Natural killer cell (primary cell): ENCODE results near the gene TREX2. TPM values are rescaled to one million over a fixed set of nuclear protein-coding genes. Genes with fewer than 3 reads are reported as not detected.
A peak's percentile ranks its signal among the peaks of the same experiment; 100 is the strongest.

Source experiments
- ATAC-seq, 3 donors: fragments of 150-1000 bp in 2 of 3; fragments of 200-7000 bp in 1 of 3; cut with Tn5 transposase; 1 replicate in 1 of 3; 2 replicates in 2 of 3; pipeline ENCODE4 v1.10.0; 2021; ENCODE audit warnings: mild to moderate bottlenecking in 2 of 3, moderate library complexity in 2 of 3
- DNase-seq, 2 donors: peaks; one replicate each; pipeline versions ENCODE4 v3.0.0 to v3.0.0-alpha.2; 2013 to 2021; ENCODE audit warnings: mixed read lengths in 1 of 2
- H3K27ac ChIP-seq: one replicate; pipeline ENCODE4 v1.5.1; 2013; ENCODE audit warnings: mild to moderate bottlenecking, low read length
- H3K27me3 ChIP-seq: one replicate; pipeline ENCODE4 v1.6.1; 2013; ENCODE audit warnings: low read length; ENCODE audit not compliant: control insufficient read depth, insufficient read depth
- H3K36me3 ChIP-seq: one replicate; pipeline ENCODE4 v1.6.1; 2013; ENCODE audit warnings: low read length; ENCODE audit not compliant: control insufficient read depth, insufficient read depth
- H3K4me1 ChIP-seq: one replicate; pipeline ENCODE4 v1.6.1; 2013; ENCODE audit warnings: low read length; ENCODE audit not compliant: control insufficient read depth, insufficient read depth
- H3K4me3 ChIP-seq: one replicate; pipeline ENCODE4 v1.5.1; 2013; ENCODE audit warnings: low read length
- H3K9me3 ChIP-seq: one replicate; pipeline ENCODE4 v1.6.1; 2013; ENCODE audit warnings: low read length; ENCODE audit not compliant: control insufficient read depth, insufficient read depth
- H3K27ac Mint-ChIP-seq, 2 donors: one replicate each; pipeline ENCODE4 v1.8.0; 2022; ENCODE audit warnings: mild to moderate bottlenecking in 2 of 2, mixed read lengths in 2 of 2, moderate library complexity in 1 of 2
- H3K27me3 Mint-ChIP-seq, 2 donors: one replicate each; pipeline ENCODE4 v1.8.0; 2022; ENCODE audit warnings: low read depth in 2 of 2, mixed read lengths in 2 of 2
- H3K36me3 Mint-ChIP-seq: one replicate; pipeline ENCODE4 v1.8.0; 2022; ENCODE audit warnings: mixed read lengths
- H3K4me1 Mint-ChIP-seq, 2 donors: one replicate each; pipeline ENCODE4 v1.8.0; 2022; ENCODE audit warnings: mixed read lengths in 2 of 2
- H3K4me3 Mint-ChIP-seq: one replicate; pipeline ENCODE4 v1.8.0; 2022; ENCODE audit warnings: mild to moderate bottlenecking, moderate library complexity, mixed read lengths
- H3K9me3 Mint-ChIP-seq, 2 donors: one replicate each; pipeline ENCODE4 v1.8.0; 2022; ENCODE audit warnings: mixed read lengths in 2 of 2
- CTCF ChIP-seq: fragments of 200-600 bp; IDR thresholded peaks from one replicate; pipeline ENCODE4 v1.8.0; 2022; ENCODE audit warnings: antibody characterized with exemption
- WGBS: methylation state at CpG from one replicate; pipeline ENCODE4 v1.1.7; 2013; ENCODE audit warnings: missing lambda C conversion rate; ENCODE audit not compliant: insufficient coverage; 5-methylcytosine and 5-hydroxymethylcytosine counted together
- intact Hi-C: fragments of 100-400 bp; cut with micrococcal nuclease; formaldehyde crosslinking; loops from one replicate; pipeline ENCODE4 v1.14.2; 2022
- total RNA-seq, 4 donors: library from RNA; stranded (reverse); fragments of 120-200 nt in 1 of 4; gene quantifications; one replicate each; pipeline versions ENCODE4 v1.2.3 to v1.2.4, GENCODE V29; 2013 to 2022

Gene TREX2
- total RNA-seq, 3 donors from 2014 or later (not counting 1 experiment from before 2014, with no cell fraction given) = 1.6 to 3.4 (median 3.1) TPM

GRCh38 chrX:153471663-153472280, 25.9 kb upstream of the TREX2 start:
- DNase-seq = no peak
- no peaks in the 10 kb centered on the region for H3K9me3 Mint-ChIP-seq
- Histone ChIP-seq H3K9me3 (no peaks in the 10 kb centered on the region), H3K27ac (peak overlapping the region; percentile 45), H3K36me3 (no peaks in the 10 kb centered on the region), H3K4me3 (no peak overlapping the region), H3K27me3 (no peaks in the 10 kb centered on the region), H3K4me1 (peaks cover 34% of the 10 kb centered on the region)
- no peak for ATAC-seq
- H3K27ac Mint-ChIP-seq = peak overlapping the region in 1 of 2 donors; percentile 66
- peaks cover 0 to 7% of the 10 kb centered on the region in 2 donors for H3K4me1 Mint-ChIP-seq
- intact Hi-C loops = loop anchor here (5.0 kb wide), 1 partner anchor 36 kb away; no protein-coding TSS in a partner anchor
- H3K4me3 Mint-ChIP-seq = no peak overlapping the region
- no peak for TF ChIP-seq CTCF
- 95% methylated on average over 7 of the region's 11 CpGs for WGBS
- no peaks in the 10 kb centered on the region for H3K27me3 Mint-ChIP-seq
- H3K36me3 Mint-ChIP-seq = no peaks in the 10 kb centered on the region

- no peaks in the 10 kb centered on the region for H3K36me3 Mint-ChIP-seq
- ATAC-seq (peak; percentile 81 to 92 (median 84)), DNase-seq (peak; percentile 76 to 93)
- H3K27ac ChIP-seq = peak within 1 kb of the TSS; percentile 45
- no peaks in the 10 kb centered on the region for H3K27me3 ChIP-seq
- TF ChIP-seq CTCF = peak; percentile 43
- H3K9me3 ChIP-seq = no peaks in the 10 kb centered on the region
- H3K4me3 ChIP-seq = peak within 1 kb of the TSS; percentile 69
- WGBS = 10% methylated on average over 50 of the region's 70 CpGs
- H3K9me3 Mint-ChIP-seq = no peaks in the 10 kb centered on the region
- peaks cover 34% of the 10 kb centered on the region for H3K4me1 ChIP-seq
- intact Hi-C loops = loop anchor here (5.0 kb wide), 1 partner anchor 37 kb away; no protein-coding TSS in a partner anchor
- H3K27me3 Mint-ChIP-seq = no peaks in the 10 kb centered on the region
- H3K27ac Mint-ChIP-seq = peak within 1 kb of the TSS; percentile 45 to 66
- H3K36me3 ChIP-seq = no peaks in the 10 kb centered on the region
- peaks cover 0 to 7% of the 10 kb centered on the region in 2 donors for H3K4me1 Mint-ChIP-seq
- H3K4me3 Mint-ChIP-seq = peak within 1 kb of the TSS; percentile 86
Measured at GRCh38 chrX:153470411-153471363, 24.8 kb upstream of the TREX2 start, which contains the start of gene HAUS7. TSS of gene HAUS7 (minus strand) at chrX:153470576. CDS start at chrX:153470557, 19 bp downstream.

- H3K4me1 ChIP-seq = peaks cover 30% of the 10 kb centered on the region
- no peak overlapping the region for H3K27ac ChIP-seq
- Mint-ChIP-seq H3K4me3 (peak overlapping the region; percentile 78), H3K36me3 (no peaks in the 10 kb centered on the region), H3K27me3 (no peaks in the 10 kb centered on the region), H3K27ac (peak overlapping the region in 1 of 2 donors; percentile 66), H3K4me1 (peaks cover 0 to 7% of the 10 kb centered on the region in 2 donors), H3K9me3 (no peaks in the 10 kb centered on the region)
- DNase-seq (peak in 1 of 2 donors; percentile 18), ATAC-seq (peak; percentile 13 to 32 (median 25))
- no peaks in the 10 kb centered on the region for H3K9me3 ChIP-seq
- H3K36me3 ChIP-seq = no peaks in the 10 kb centered on the region
- peak overlapping the region; percentile 69 for H3K4me3 ChIP-seq
- TF ChIP-seq CTCF = no peak
- intact Hi-C loops = loop anchor here (5.0 kb wide), 1 partner anchor 37 kb away; no protein-coding TSS in a partner anchor
- WGBS = under 1% methylated on average over 28 of the region's 32 CpGs
- no peaks in the 10 kb centered on the region for H3K27me3 ChIP-seq
Measured at GRCh38 chrX:153469811-153470410, 24.1 kb upstream of the TREX2 start.
